Liver (tissue), 9 donors: ENCODE measurements around the gene VARS1. TPM values are rescaled to one million over a fixed set of nuclear protein-coding genes. Genes with fewer than 3 reads are reported as not detected.

Experiments used
- DNase-seq: peaks from one replicate; pipeline ENCODE4 v3.0.0-alpha.2; 2017; ENCODE audit warnings: low spot score
- H3K27ac ChIP-seq, 2 donors: one replicate each; pipeline ENCODE4 v1.7.0; 2013; ENCODE audit warnings: inconsistent platforms in 2 of 2, low read length in 2 of 2, control low read depth in 1 of 2, low read depth in 1 of 2, mild to moderate bottlenecking in 1 of 2
- H3K27me3 ChIP-seq, 4 donors: one replicate each; pipeline versions ENCODE4 v1.6.1 to v1.7.0; 2013; ENCODE audit warnings: low read length in 3 of 4, inconsistent platforms in 1 of 4, mild to moderate bottlenecking in 1 of 4, moderate library complexity in 1 of 4; ENCODE audit not compliant: control insufficient read depth in 4 of 4, insufficient read depth in 4 of 4
- H3K36me3 ChIP-seq, 4 donors: one replicate each; pipeline versions ENCODE4 v1.6.1 to v1.7.0; 2013; ENCODE audit warnings: low read length in 3 of 4, mild to moderate bottlenecking in 3 of 4, low read depth in 1 of 4, moderate library complexity in 1 of 4; ENCODE audit not compliant: control insufficient read depth in 4 of 4, insufficient read depth in 3 of 4
- H3K4me1 ChIP-seq, 4 donors: one replicate each; pipeline versions ENCODE4 v1.6.1 to v1.7.0; 2013; ENCODE audit warnings: low read length in 3 of 4, mild to moderate bottlenecking in 3 of 4, moderate library complexity in 1 of 4; ENCODE audit not compliant: control insufficient read depth in 4 of 4, insufficient read depth in 4 of 4
- H3K4me3 ChIP-seq, 3 donors: one replicate each; pipeline versions ENCODE4 v1.6.1 to v1.7.0; 2013; ENCODE audit warnings: low read length in 3 of 3, control low read depth in 1 of 3, low read depth in 1 of 3, mild to moderate bottlenecking in 1 of 3
- H3K9ac ChIP-seq, 2 donors: one replicate each; pipeline ENCODE4 v1.7.0; 2013; ENCODE audit warnings: low read length in 2 of 2, mild to moderate bottlenecking in 2 of 2, moderate library complexity in 2 of 2, control low read depth in 1 of 2, low read depth in 1 of 2
- H3K9me3 ChIP-seq, 4 donors: one replicate each; pipeline versions ENCODE4 v1.6.1 to v1.7.0; 2013; ENCODE audit warnings: low read length in 3 of 4; ENCODE audit not compliant: control insufficient read depth in 4 of 4
- FOXA1 ChIP-seq: IDR thresholded peaks from 2 replicates; pipeline ENCODE4 v1.6.1; 2016; ENCODE audit warnings: antibody characterized with exemption
- FOXA2 ChIP-seq: IDR thresholded peaks from 2 replicates; pipeline ENCODE4 v1.6.1; 2016; ENCODE audit warnings: antibody characterized with exemption
- GABPA ChIP-seq, 2 donors: IDR thresholded peaks in 1 of 2; conservative IDR thresholded peaks in 1 of 2; 2 replicates each; pipeline ENCODE4 v1.6.1; 2016; ENCODE audit warnings: antibody characterized with exemption in 2 of 2, mild to moderate bottlenecking in 1 of 2, moderate library complexity in 1 of 2
- HNF4A ChIP-seq, 2 donors: conservative IDR thresholded peaks; 2 replicates each; pipeline ENCODE4 v1.6.1; 2016; ENCODE audit warnings: antibody characterized with exemption in 2 of 2, mild to moderate bottlenecking in 2 of 2
- HNF4G ChIP-seq: IDR thresholded peaks from 2 replicates; pipeline ENCODE4 v1.6.1; 2016; ENCODE audit warnings: antibody characterized with exemption
- JUND ChIP-seq, 2 donors: IDR thresholded peaks; 2 replicates each; pipeline ENCODE4 v1.6.1; 2016; ENCODE audit warnings: antibody characterized with exemption in 2 of 2
- NR2F2 ChIP-seq: IDR thresholded peaks from 2 replicates; pipeline ENCODE4 v1.6.1; 2016; ENCODE audit warnings: antibody characterized with exemption
- RAD21 ChIP-seq, 2 donors: IDR thresholded peaks; 2 replicates each; pipeline ENCODE4 v1.6.1; 2016; ENCODE audit warnings: antibody characterized with exemption in 2 of 2, mild to moderate bottlenecking in 2 of 2
- REST ChIP-seq: IDR thresholded peaks from 2 replicates; pipeline ENCODE4 v1.6.1; 2016; ENCODE audit warnings: antibody characterized with exemption, mild to moderate bottlenecking
- RXRA ChIP-seq, 2 donors: IDR thresholded peaks; 2 replicates each; pipeline ENCODE4 v1.6.1; 2017 to 2018; ENCODE audit warnings: antibody characterized with exemption in 2 of 2, mild to moderate bottlenecking in 1 of 2
- SP1 ChIP-seq: IDR thresholded peaks from 2 replicates; pipeline ENCODE4 v1.6.1; 2018; ENCODE audit warnings: antibody characterized with exemption, mild to moderate bottlenecking
- TAF1 ChIP-seq: conservative IDR thresholded peaks from 2 replicates; pipeline ENCODE4 v1.6.1; 2016; ENCODE audit warnings: antibody characterized with exemption, mild to moderate bottlenecking
- YY1 ChIP-seq: IDR thresholded peaks from 2 replicates; pipeline ENCODE4 v1.6.1; 2016; ENCODE audit warnings: antibody characterized with exemption, mild to moderate bottlenecking
- ZBTB33 ChIP-seq: IDR thresholded peaks from 2 replicates; pipeline ENCODE4 v1.6.1; 2016; ENCODE audit warnings: antibody characterized with exemption
- WGBS: extraction: QIAGEN DNeasy Blood & Tissue Kit; methylation state at CpG from one replicate; pipeline ENCODE4 v1.1.7; 2013; 5-methylcytosine and 5-hydroxymethylcytosine counted together
- polyA plus RNA-seq, 2 donors: library from polyadenylated mRNA; stranded (reverse) in 1 of 2; unstranded in 1 of 2; fragments of 200-250 nt in 1 of 2; fragments of >200 nt in 1 of 2; fragmentation: Nextera tagmentation in 1 of 2; extraction: Ambion mirVana in 1 of 2; gene quantifications; one replicate each; pipeline versions ENCODE4 v1.2.1 to v1.2.3, GENCODE V29; 2013 to 2015
- total RNA-seq, 2 donors: library from RNA; depleted of rRNA; stranded (reverse); fragments of >200 nt; gene quantifications; one replicate each; pipeline ENCODE4 v1.2.3, GENCODE V29; 2014
- TF ChIP-seq, protein P1 (sequence below): IDR thresholded peaks from 2 replicates; pipeline ENCODE4 v1.6.1; 2016; ENCODE audit warnings: antibody characterized with exemption
- TF ChIP-seq, protein P2 (sequence below): IDR thresholded peaks from 2 replicates; pipeline ENCODE4 v1.6.1; 2016; ENCODE audit warnings: antibody characterized with exemption
- donor health status: healthy.
- donor health status: healthy.
- donor health status: healthy.
- donor health status: healthy.
- donor health status: healthy.

The VARS1 gene
- total and polyA plus RNA-seq, 4 donors: 17.9 to 44.7 (median 32.4) TPM

GRCh38 chr6:31750411-31751022 lies 45.0 kb downstream of the VARS1 start:
- TF ChIP-seq GABPA (IDR thresholded peaks at IDR 0.05 in 1 of 2, conservative IDR thresholded peaks at IDR 0.05 in 1 of 2) (no peak), FOXA1 (no peak), RXRA (IDR thresholded peaks at IDR 0.05) (no peak), RAD21 (IDR thresholded peaks at IDR 0.05) (no peak), HNF4A (conservative IDR thresholded peaks at IDR 0.05) (no peak), HNF4G (no peak), NR2F2 (no peak), REST (no peak), YY1 (no peak), ZBTB33 (no peak), FOXA2 (no peak), SP1 (no peak), TAF1 (no peak)
- TF ChIP-seq, protein P1, sequence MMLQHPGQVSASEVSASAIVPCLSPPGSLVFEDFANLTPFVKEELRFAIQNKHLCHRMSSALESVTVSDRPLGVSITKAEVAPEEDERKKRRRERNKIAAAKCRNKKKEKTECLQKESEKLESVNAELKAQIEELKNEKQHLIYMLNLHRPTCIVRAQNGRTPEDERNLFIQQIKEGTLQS: no peak
- TF ChIP-seq, protein P2, sequence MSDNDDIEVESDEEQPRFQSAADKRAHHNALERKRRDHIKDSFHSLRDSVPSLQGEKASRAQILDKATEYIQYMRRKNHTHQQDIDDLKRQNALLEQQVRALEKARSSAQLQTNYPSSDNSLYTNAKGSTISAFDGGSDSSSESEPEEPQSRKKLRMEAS: no peak
- Histone ChIP-seq H3K4me3 (no peak overlapping the region), H3K9me3 (no peaks in the 10 kb centered on the region), H3K27me3 (no peaks in the 10 kb centered on the region), H3K9ac (no peak overlapping the region), H3K36me3 (no peaks in the 10 kb centered on the region), H3K27ac (no peak overlapping the region), H3K4me1 (no peaks in the 10 kb centered on the region)
- 91% methylated on average over 7 of the region's 7 CpGs for WGBS
- DNase-seq: no peak

DNA sequence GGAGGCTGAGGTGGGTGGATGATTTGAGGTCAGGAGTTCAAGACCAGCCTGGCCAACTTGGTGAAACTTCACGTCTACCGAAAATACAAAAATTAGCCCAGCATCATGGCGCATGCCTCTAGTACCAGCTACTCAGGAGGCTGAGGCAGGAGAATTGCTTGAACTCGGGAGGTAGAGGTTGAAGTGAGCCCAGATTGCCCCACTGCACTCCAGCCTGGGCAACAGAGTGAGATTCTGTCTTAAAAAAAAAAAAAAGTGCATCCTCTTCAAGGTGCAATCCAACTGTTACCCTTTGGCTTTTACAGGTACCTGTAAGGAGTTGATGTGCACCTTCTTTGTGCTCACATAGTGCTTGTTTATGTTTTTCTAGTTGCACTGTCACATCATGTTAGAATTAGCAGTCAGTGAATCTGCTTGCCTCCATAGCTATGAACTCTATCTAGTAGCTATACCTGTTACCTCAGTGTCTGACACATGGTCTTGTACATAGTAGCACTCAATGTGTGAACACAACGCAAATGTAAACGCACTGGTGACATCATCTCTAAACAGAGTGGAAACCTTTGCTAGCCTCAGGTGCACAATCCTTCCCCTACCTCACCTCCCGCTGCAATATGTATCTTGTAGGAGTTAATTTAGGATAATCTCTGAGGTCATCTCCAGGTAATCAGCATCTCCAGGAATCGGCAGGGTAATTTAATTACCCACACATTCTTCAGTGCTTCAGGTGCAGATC lies 46.1 kb downstream of the VARS1 start:
- Histone ChIP-seq H3K9me3 (no peaks in the 10 kb centered on the region), H3K4me1 (no peaks in the 10 kb centered on the region), H3K27ac (no peak overlapping the region), H3K27me3 (no peaks in the 10 kb centered on the region), H3K36me3 (no peaks in the 10 kb centered on the region), H3K4me3 (no peak overlapping the region), H3K9ac (no peak overlapping the region)
- no peak for DNase-seq
- no peak for TF ChIP-seq JUND (IDR thresholded peaks at IDR 0.05)
- TF ChIP-seq, protein P1: no peak
- no peak for TF ChIP-seq YY1
- TF ChIP-seq RXRA (IDR thresholded peaks at IDR 0.05): no peak
- no peak for TF ChIP-seq HNF4A (conservative IDR thresholded peaks at IDR 0.05)
- TF ChIP-seq, protein P2: no peak
- no peak for TF ChIP-seq RAD21 (IDR thresholded peaks at IDR 0.05)
- no peak for TF ChIP-seq ZBTB33
- no peak for TF ChIP-seq TAF1
- TF ChIP-seq SP1: no peak
- TF ChIP-seq HNF4G: no peak
- TF ChIP-seq FOXA2: no peak
- 92% methylated on average over 8 of the region's 8 CpGs for WGBS
